Ishikawa (cell line): ENCODE measurements around the gene CMTM3.

Source experiments
- CREB1 ChIP-seq: IDR thresholded peaks from 2 replicates; pipeline ENCODE4 v1.6.1; 2012; ENCODE audit warnings: low read depth
- EGR1 ChIP-seq: IDR thresholded peaks from 2 replicates; pipeline ENCODE4 v1.6.1; 2012
- FOXM1 ChIP-seq: IDR thresholded peaks from 2 replicates; pipeline ENCODE4 v1.6.1; 2012; ENCODE audit warnings: low read depth, borderline replicate concordance
- NFIC ChIP-seq: IDR thresholded peaks from 2 replicates; pipeline ENCODE4 v1.6.1; 2012
- RAD21 ChIP-seq: IDR thresholded peaks from 2 replicates; pipeline ENCODE4 v1.6.1; 2012; ENCODE audit warnings: low read depth
- TAF1 ChIP-seq: IDR thresholded peaks from 2 replicates; pipeline ENCODE4 v1.6.1; 2012; ENCODE audit warnings: low read depth, mild to moderate bottlenecking
- TEAD4 ChIP-seq: IDR thresholded peaks from 2 replicates; pipeline ENCODE4 v1.6.1; 2012
- YY1 ChIP-seq: IDR thresholded peaks from 2 replicates; pipeline ENCODE4 v1.6.1; 2012; ENCODE audit warnings: low read depth
- TF ChIP-seq, protein P1 (sequence below): IDR thresholded peaks from 2 replicates; pipeline ENCODE4 v1.6.1; 2012
- TF ChIP-seq, protein P2 (sequence below): IDR thresholded peaks from 2 replicates; pipeline ENCODE4 v1.6.1; 2012; ENCODE audit warnings: low read depth, mild to moderate bottlenecking

DNA sequence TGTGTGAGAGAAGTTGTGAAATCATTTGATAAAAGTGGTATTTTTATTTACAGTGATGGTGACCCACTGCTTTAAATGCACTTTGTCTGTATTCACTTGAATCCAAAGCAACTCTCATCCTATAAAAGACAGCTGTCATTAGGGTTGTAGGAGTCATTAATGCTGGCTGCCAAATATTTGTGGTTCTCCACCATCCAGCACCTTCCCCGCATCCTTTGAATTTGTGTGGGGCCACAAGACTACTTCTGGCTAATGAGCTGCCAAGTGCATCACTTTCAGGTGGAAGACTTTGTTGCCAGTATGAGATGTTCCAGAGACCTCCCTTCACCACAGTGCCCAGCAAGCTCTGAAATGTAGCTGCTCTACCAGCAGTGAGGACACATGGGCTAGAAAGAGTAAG lies 43.4 kb downstream of the CMTM3 start:
- TF ChIP-seq, protein P1, sequence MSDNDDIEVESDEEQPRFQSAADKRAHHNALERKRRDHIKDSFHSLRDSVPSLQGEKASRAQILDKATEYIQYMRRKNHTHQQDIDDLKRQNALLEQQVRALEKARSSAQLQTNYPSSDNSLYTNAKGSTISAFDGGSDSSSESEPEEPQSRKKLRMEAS: no peak
- TF ChIP-seq RAD21 (no peak), TEAD4 (no peak), YY1 (no peak), TAF1 (no peak), CREB1 (no peak), EGR1 (no peak), NFIC (no peak), FOXM1 (no peak)
- TF ChIP-seq, protein P2, sequence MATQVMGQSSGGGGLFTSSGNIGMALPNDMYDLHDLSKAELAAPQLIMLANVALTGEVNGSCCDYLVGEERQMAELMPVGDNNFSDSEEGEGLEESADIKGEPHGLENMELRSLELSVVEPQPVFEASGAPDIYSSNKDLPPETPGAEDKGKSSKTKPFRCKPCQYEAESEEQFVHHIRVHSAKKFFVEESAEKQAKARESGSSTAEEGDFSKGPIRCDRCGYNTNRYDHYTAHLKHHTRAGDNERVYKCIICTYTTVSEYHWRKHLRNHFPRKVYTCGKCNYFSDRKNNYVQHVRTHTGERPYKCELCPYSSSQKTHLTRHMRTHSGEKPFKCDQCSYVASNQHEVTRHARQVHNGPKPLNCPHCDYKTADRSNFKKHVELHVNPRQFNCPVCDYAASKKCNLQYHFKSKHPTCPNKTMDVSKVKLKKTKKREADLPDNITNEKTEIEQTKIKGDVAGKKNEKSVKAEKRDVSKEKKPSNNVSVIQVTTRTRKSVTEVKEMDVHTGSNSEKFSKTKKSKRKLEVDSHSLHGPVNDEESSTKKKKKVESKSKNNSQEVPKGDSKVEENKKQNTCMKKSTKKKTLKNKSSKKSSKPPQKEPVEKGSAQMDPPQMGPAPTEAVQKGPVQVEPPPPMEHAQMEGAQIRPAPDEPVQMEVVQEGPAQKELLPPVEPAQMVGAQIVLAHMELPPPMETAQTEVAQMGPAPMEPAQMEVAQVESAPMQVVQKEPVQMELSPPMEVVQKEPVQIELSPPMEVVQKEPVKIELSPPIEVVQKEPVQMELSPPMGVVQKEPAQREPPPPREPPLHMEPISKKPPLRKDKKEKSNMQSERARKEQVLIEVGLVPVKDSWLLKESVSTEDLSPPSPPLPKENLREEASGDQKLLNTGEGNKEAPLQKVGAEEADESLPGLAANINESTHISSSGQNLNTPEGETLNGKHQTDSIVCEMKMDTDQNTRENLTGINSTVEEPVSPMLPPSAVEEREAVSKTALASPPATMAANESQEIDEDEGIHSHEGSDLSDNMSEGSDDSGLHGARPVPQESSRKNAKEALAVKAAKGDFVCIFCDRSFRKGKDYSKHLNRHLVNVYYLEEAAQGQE: no peak
